Duodenal mucosa (tissue), 2 donors: ENCODE results near the gene MAN1A1.
A peak's percentile ranks its signal among the peaks of the same experiment; 100 is the strongest.

Source experiments
- H3K27ac ChIP-seq: one replicate; pipeline ENCODE4 v1.7.0; 2013; ENCODE audit warnings: low read depth, low read length
- H3K27me3 ChIP-seq, 2 donors: one replicate each; pipeline ENCODE4 v1.7.0; 2013; ENCODE audit warnings: low read length in 2 of 2, control low read depth in 1 of 2; ENCODE audit not compliant: insufficient read depth in 2 of 2, control insufficient read depth in 1 of 2
- H3K36me3 ChIP-seq, 2 donors: one replicate each; pipeline ENCODE4 v1.7.0; 2013; ENCODE audit warnings: low read length in 2 of 2, control low read depth in 1 of 2; ENCODE audit not compliant: insufficient read depth in 2 of 2, control insufficient read depth in 1 of 2
- H3K4me1 ChIP-seq, 2 donors: one replicate each; pipeline ENCODE4 v1.7.0; 2013; ENCODE audit warnings: low read length in 2 of 2, control low read depth in 1 of 2; ENCODE audit not compliant: insufficient read depth in 2 of 2, control insufficient read depth in 1 of 2
- H3K4me3 ChIP-seq, 2 donors: one replicate each; pipeline ENCODE4 v1.7.0; 2013; ENCODE audit warnings: low read length in 2 of 2, low read depth in 1 of 2
- H3K9ac ChIP-seq, 2 donors: one replicate each; pipeline ENCODE4 v1.7.0; 2013; ENCODE audit warnings: low read length in 2 of 2, low read depth in 1 of 2
- H3K9me3 ChIP-seq, 2 donors: one replicate each; pipeline ENCODE4 v1.7.0; 2013; ENCODE audit warnings: low read length in 2 of 2, control low read depth in 1 of 2; ENCODE audit not compliant: control insufficient read depth in 1 of 2

MAN1A1 gene

DNA sequence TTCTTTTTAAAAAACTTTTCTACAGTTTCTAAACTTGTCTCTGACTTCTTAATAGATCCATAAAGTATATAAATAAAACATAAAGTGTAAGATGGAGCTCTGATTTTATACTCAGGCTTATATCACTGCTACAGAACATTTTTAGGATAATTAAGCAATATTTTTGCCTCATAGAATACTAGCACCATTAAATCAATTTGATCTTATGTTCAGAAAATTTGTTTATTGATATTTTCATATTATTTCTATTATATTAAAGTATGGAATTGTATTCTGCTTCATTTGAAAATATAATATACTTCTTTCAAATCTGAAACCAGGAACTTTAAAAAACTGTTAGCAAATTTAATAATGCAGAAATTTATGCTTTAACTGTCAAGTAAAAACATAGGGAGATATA lies 106.5 kb downstream of the MAN1A1 start:
- no peaks in the 10 kb centered on the region for H3K9me3 ChIP-seq
- peaks cover 6 to 12% of the 10 kb centered on the region in 2 donors for H3K36me3 ChIP-seq
- H3K4me3 ChIP-seq = no peak overlapping the region
- no peak overlapping the region for H3K27ac ChIP-seq
- peaks cover 11 to 23% of the 10 kb centered on the region in 2 donors for H3K4me1 ChIP-seq
- H3K9ac ChIP-seq = no peak overlapping the region
- no peaks in the 10 kb centered on the region for H3K27me3 ChIP-seq

DNA sequence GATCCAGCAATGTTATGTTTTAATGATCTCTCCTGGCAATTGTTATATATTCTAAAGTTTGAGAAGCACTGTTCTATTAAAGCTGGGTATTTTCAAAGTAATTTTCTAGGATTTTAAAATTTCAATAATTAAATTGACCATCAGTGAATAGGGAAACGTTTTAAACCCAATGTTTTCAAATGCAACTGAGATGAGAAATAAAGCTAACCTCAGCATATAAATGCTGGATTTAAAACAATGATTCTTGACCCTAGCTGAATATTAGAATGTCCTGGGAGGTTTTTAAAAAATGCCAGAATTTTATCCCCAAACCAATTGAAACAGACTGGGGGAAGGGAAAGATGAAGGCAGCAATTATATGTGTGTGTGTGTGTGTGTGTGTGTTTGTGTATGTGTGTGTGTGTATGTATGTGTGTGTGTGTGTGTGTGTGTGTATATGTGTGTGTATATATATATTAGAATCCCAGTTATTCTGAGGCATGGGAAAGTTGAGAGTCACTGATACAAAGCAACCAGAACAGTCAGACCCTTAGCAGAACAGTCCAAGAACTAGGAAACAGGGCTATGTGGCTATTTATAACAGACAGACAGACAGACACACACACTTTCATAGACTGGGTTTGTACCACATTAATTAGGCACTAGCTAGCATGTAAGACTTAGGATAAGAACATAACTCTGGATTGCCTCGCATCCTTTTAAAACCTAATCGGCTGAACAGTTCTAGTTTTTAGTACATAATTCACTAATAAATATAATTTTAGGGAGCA lies 107.8 kb downstream of the MAN1A1 start:
- no peak overlapping the region for H3K27ac ChIP-seq
- H3K4me1 ChIP-seq = peaks cover 11 to 23% of the 10 kb centered on the region in 2 donors
- peaks cover 0 to 6% of the 10 kb centered on the region in 2 donors for H3K36me3 ChIP-seq
- no peak overlapping the region for H3K4me3 ChIP-seq
- H3K9ac ChIP-seq = no peak overlapping the region
- no peaks in the 10 kb centered on the region for H3K27me3 ChIP-seq
- H3K9me3 ChIP-seq = no peaks in the 10 kb centered on the region

DNA sequence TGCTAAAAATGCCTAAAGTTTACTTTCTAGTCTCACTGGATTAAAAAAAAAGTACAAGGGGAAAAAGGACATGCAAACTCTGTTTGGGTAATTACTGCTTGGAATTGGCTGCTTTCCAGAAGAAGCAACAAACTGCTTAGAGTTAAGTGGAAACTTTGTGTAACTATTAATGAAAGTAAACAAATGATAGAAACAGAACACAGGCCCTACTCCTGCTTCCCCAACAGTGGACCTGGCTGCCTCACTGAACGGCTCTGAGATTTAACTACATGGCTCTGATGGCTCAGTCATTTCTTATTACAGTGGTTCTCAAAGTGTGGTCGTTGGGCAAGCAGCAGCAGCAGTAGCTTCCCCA lies 108.5 kb downstream of the MAN1A1 start:
- Histone ChIP-seq H3K36me3 (peaks cover 1 to 3% of the 10 kb centered on the region in 2 donors), H3K27ac (no peak overlapping the region), H3K9ac (no peak overlapping the region), H3K9me3 (peaks cover 2 to 3% of the 10 kb centered on the region in 2 donors), H3K4me3 (no peak overlapping the region), H3K27me3 (no peaks in the 10 kb centered on the region), H3K4me1 (peaks cover 11 to 23% of the 10 kb centered on the region in 2 donors)

- Histone ChIP-seq H3K9ac (no peak overlapping the region), H3K4me3 (no peak overlapping the region), H3K27ac (no peak overlapping the region), H3K9me3 (peaks cover 3 to 4% of the 10 kb centered on the region in 2 donors), H3K4me1 (peaks cover 15 to 26% of the 10 kb centered on the region in 2 donors), H3K27me3 (no peaks in the 10 kb centered on the region), H3K36me3 (peaks cover 0 to 6% of the 10 kb centered on the region in 2 donors)
Observed at GRCh38 chr6:119240257-119241110, 109.1 kb downstream of the MAN1A1 start.

DNA sequence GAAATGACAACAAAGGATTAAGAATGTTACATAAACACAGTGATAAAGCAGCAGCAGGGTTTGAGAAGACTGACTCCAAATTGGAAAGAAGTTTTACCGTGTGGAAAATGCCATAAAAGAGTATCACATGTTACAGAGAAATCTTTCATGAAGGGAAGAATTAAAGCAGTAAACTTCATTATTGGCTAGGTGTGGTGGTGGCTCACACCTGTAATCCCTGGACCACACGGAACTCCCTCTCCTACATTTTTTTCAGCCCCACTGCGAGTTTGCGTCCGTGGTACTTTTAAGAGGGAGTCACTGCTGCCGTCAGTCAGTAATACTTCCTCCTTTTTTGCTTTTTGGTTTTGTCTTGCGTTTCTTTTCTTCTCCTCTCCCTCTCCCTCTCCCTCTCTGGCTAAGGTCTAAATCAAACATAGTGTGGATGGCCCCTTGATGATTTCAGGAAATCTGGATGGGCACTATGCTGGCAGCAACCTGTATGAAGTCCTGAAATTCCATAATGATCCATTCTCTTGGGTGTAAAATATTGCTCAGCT lies 112.3 kb downstream of the MAN1A1 start:
- no peak overlapping the region for H3K27ac ChIP-seq
- H3K9me3 ChIP-seq = peaks cover 3 to 4% of the 10 kb centered on the region in 2 donors
- no peaks in the 10 kb centered on the region for H3K27me3 ChIP-seq
- H3K4me3 ChIP-seq = no peak overlapping the region
- H3K4me1 ChIP-seq = peaks cover 23 to 41% of the 10 kb centered on the region in 2 donors
- peaks cover 0 to 6% of the 10 kb centered on the region in 2 donors for H3K36me3 ChIP-seq
- no peak overlapping the region for H3K9ac ChIP-seq

DNA sequence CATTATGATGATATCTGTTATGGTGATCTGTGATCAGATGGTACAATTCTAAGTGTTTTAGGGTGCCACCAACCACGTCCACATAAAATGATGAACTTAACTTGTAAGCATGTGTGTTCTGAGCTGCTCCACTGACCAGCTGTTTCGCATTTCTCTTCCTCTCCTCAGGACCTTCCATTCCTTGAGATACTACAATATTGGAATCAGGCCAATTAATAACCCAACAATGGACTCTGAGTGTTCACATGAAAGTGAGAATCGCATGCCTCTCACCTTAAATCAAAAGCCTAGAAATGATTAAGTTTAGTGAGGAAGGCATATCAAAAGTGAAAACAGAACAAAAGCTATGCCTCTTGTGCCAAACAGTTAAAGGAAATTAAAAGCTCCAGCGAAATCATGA lies 114.6 kb downstream of the MAN1A1 start:
- Histone ChIP-seq H3K4me1 (peaks cover 12 to 23% of the 10 kb centered on the region in 2 donors), H3K36me3 (peaks cover 0 to 6% of the 10 kb centered on the region in 2 donors), H3K4me3 (peak overlapping the region in 1 of 2 donors; percentile 29), H3K27ac (no peak overlapping the region), H3K9me3 (peaks cover 3 to 4% of the 10 kb centered on the region in 2 donors), H3K27me3 (no peaks in the 10 kb centered on the region), H3K9ac (no peak overlapping the region)

DNA sequence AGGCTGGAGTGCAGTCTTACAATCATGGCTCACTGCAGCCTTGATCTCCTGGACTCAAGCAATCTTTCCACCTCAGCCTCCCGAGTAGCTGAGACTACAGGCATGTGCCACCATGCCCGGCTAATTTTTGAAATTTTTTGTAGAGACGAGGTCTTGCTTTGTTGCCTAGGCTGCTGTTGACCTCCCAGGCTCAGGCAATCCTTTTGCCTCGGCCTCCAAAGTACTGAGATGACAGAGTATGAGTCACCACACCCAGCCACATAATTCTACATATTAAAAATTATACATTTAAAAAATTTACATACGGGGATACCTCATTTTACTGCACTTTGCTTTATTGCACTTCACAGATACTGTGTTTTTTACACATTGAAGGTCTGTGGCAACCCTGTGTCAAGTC lies 115.1 kb downstream of the MAN1A1 start:
- H3K9me3 ChIP-seq = peaks cover 3 to 4% of the 10 kb centered on the region in 2 donors
- no peak overlapping the region for H3K27ac ChIP-seq
- H3K9ac ChIP-seq = no peak overlapping the region
- peaks cover 0 to 6% of the 10 kb centered on the region in 2 donors for H3K36me3 ChIP-seq
- no peaks in the 10 kb centered on the region for H3K27me3 ChIP-seq
- no peak overlapping the region for H3K4me3 ChIP-seq
- H3K4me1 ChIP-seq = peaks cover 12 to 23% of the 10 kb centered on the region in 2 donors

DNA sequence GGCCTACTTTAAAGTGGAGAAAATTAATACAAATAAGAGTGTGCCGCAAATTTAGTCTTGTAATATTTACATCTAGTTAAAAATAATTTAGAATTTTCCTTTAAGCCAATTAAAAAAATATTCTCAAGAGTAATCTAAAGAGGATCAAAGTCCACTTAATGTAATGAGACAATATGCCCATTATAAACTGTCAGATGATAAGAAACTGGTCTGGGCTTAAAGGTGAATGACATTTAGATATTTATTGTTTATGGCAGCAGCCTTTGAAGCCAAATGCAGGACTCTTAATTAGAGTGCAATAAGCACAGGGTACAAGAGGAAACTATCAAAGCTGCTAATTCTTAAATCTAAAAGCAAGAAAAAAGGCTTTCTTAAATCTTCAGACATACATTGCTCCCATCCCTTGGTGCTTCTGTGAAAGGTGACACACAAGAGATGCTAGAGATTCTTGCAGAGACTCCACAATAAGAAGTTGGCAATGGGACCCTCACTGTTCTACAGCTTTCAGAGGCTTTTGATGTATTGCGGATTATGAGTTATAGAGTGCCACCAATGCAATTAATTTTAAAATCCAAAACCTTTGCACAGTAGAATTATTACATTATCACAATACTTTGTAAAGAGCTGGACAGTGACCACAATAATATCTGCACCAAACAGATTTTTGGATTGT lies 116.1 kb downstream of the MAN1A1 start:
- Histone ChIP-seq H3K9me3 (peaks cover 3 to 4% of the 10 kb centered on the region in 2 donors), H3K9ac (no peak overlapping the region), H3K36me3 (peaks cover 0 to 6% of the 10 kb centered on the region in 2 donors), H3K4me1 (peaks cover 12 to 23% of the 10 kb centered on the region in 2 donors), H3K27me3 (no peaks in the 10 kb centered on the region), H3K27ac (no peak overlapping the region), H3K4me3 (peak overlapping the region; percentile 14 to 26)

- no peak overlapping the region for H3K9ac ChIP-seq
- H3K27me3 ChIP-seq = no peaks in the 10 kb centered on the region
Observed at GRCh38 chr6:119231394-119231793, 118.2 kb downstream of the MAN1A1 start.

More at GRCh38 chr6:119231394-119231793, 118.2 kb downstream of the MAN1A1 start:
- H3K4me3 ChIP-seq = no peak overlapping the region
- peaks cover 0 to 6% of the 10 kb centered on the region in 2 donors for H3K36me3 ChIP-seq
- H3K4me1 ChIP-seq = peaks cover 12 to 23% of the 10 kb centered on the region in 2 donors
- no peak overlapping the region for H3K27ac ChIP-seq
- H3K9me3 ChIP-seq = peaks cover 3 to 4% of the 10 kb centered on the region in 2 donors
